Measurements from ENCODE around the gene PRKCH. TPM values are rescaled to one million over a fixed set of nuclear protein-coding genes. Genes with fewer than 3 reads are reported as not detected.
"Not testable (repeated sequence)": the region's sequence is repeated elsewhere in the genome, so short reads cannot be mapped to it uniquely, and the experiment has no call there.

The PRKCH gene
- total and polyA plus RNA-seq, 5 donors from 2014 or later = 194 to 457 (median 201) TPM

DNA sequence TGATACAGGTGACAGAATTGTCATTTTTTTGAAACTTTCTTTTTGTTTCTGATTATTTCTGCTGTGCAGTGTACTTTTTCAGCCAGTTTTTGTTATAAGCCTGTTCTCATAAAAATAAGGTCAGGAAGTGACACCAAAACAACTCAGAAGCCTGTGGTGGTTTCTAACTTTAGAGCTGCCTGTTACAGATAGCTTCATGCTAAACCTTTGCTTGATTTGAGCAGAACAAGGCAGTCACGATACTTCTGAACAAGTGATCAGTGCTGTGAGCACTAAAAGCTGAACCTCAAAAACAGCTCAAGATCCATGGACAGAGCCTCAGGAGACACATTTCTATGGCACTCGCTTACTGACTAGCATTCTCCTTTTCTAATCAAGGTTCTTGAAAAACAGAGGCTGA lies 82.0 kb downstream of the PRKCH start:
- ATAC-seq (ENCODE audit: low read depth in 2 of 2) (peak; percentile 87 to 89), DNase-seq (peak in 2 of 3 donors; percentile 71 to 86)
- Histone ChIP-seq H3K4me1 (ENCODE audit: control insufficient read depth, insufficient read depth, low read length, poor library complexity, severe bottlenecking) (peaks cover 98% of the 10 kb centered on the region), H3K27ac (ENCODE audit: insufficient read depth, low read length, poor library complexity, severe bottlenecking) (peak overlapping the region; percentile 78), H3K27me3 (ENCODE audit: control insufficient read depth, insufficient read depth, low read length) (no peaks in the 10 kb centered on the region), H3K4me3 (ENCODE audit: low read depth, low read length) (peak overlapping the region; percentile 81), H3K9me3 (ENCODE audit: control insufficient read depth in 2 of 2, low read length in 2 of 2) (no peaks in the 10 kb centered on the region), H3K36me3 (ENCODE audit: control insufficient read depth, insufficient read depth, low read length) (peaks cover under 1% of the 10 kb centered on the region)
- peak overlapping the region; percentile 82 to 96 (median 96) for H3K27ac Mint-ChIP-seq
- no peaks in the 10 kb centered on the region for H3K9me3 Mint-ChIP-seq
- peaks cover 51 to 95% (median 78%) of the 10 kb centered on the region in 4 donors for H3K4me1 Mint-ChIP-seq
- H3K36me3 Mint-ChIP-seq = peaks cover 19% of the 10 kb centered on the region
- H3K27me3 Mint-ChIP-seq = no peaks in the 10 kb centered on the region
- peak overlapping the region; percentile 58 to 83 (median 71) for H3K4me3 Mint-ChIP-seq

DNA sequence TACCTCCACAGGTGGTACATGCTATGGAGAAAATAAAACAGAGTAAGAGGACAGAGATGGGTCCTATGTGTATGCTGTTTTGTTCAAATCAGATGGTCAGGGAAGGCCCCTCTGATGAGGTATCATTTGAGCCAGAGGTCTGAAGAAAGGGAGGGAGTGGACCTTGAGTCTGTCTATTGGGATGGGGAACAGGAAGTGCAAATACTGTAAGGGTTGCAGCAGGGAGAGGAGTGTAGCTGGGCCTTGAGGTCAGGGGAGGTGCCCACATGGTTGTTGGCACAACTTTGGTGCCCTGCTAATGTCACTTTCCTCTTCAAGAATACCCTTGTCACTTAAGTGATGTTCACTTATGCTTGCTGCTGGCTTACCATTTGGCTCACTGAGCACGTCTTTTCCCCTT lies 83.3 kb downstream of the PRKCH start:
- DNase-seq (no peak), ATAC-seq (ENCODE audit: low read depth in 2 of 2) (no peak)
- peaks cover 90% of the 10 kb centered on the region for H3K4me1 ChIP-seq (ENCODE audit: control insufficient read depth, insufficient read depth, low read length, poor library complexity, severe bottlenecking)
- no peaks in the 10 kb centered on the region for H3K9me3 ChIP-seq (ENCODE audit: control insufficient read depth in 2 of 2, low read length in 2 of 2)
- peak overlapping the region; percentile 64 for H3K27ac ChIP-seq (ENCODE audit: insufficient read depth, low read length, poor library complexity, severe bottlenecking)
- no peaks in the 10 kb centered on the region for H3K27me3 Mint-ChIP-seq
- peaks cover 44 to 95% (median 77%) of the 10 kb centered on the region in 4 donors for H3K4me1 Mint-ChIP-seq
- H3K36me3 ChIP-seq (ENCODE audit: control insufficient read depth, insufficient read depth, low read length) = no peaks in the 10 kb centered on the region
- peak overlapping the region; percentile 81 for H3K4me3 ChIP-seq (ENCODE audit: low read depth, low read length)
- H3K4me3 Mint-ChIP-seq = peak overlapping the region; percentile 12 to 73 (median 69)
- no peaks in the 10 kb centered on the region for H3K9me3 Mint-ChIP-seq
- H3K27me3 ChIP-seq (ENCODE audit: control insufficient read depth, insufficient read depth, low read length) = no peaks in the 10 kb centered on the region
- H3K36me3 Mint-ChIP-seq = peaks cover 17% of the 10 kb centered on the region
- H3K27ac Mint-ChIP-seq = peak overlapping the region; percentile 82 to 89 (median 83)

DNA sequence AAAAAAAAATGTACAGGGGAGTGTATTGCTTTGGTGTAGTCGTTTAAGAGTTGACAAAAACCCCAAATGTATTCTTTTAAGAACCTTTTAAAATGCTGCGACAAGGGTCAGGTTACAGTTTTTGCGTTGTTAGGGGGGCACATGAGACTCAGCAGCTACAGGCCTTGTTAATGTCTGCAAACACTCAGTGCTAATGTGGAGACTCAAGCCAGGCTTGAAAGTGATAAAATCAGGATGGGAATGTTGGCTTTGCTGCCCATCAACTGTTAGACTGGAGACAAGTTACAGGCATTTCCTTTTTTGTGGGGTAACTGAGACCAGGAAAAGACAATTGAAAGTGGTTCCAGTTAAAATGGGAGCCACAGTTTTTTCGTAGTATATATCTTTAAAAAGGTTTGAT lies 84.8 kb downstream of the PRKCH start:
- peak overlapping the region; percentile 64 for H3K27ac ChIP-seq (ENCODE audit: insufficient read depth, low read length, poor library complexity, severe bottlenecking)
- H3K9me3 Mint-ChIP-seq = no peaks in the 10 kb centered on the region
- H3K27me3 ChIP-seq (ENCODE audit: control insufficient read depth, insufficient read depth, low read length) = no peaks in the 10 kb centered on the region
- peaks cover 33 to 84% (median 69%) of the 10 kb centered on the region in 4 donors for H3K4me1 Mint-ChIP-seq
- DNase-seq (no peak), ATAC-seq (ENCODE audit: low read depth in 2 of 2) (no peak)
- peak overlapping the region; percentile 79 to 96 (median 95) for H3K27ac Mint-ChIP-seq
- peaks cover 9% of the 10 kb centered on the region for H3K36me3 ChIP-seq (ENCODE audit: control insufficient read depth, insufficient read depth, low read length)
- peaks cover 19% of the 10 kb centered on the region for H3K36me3 Mint-ChIP-seq
- H3K4me3 ChIP-seq (ENCODE audit: low read depth, low read length) = peak overlapping the region; percentile 75
- H3K4me1 ChIP-seq (ENCODE audit: control insufficient read depth, insufficient read depth, low read length, poor library complexity, severe bottlenecking) = peaks cover 89% of the 10 kb centered on the region
- peak overlapping the region; percentile 4 to 77 (median 54) for H3K4me3 Mint-ChIP-seq
- no peaks in the 10 kb centered on the region for H3K9me3 ChIP-seq (ENCODE audit: control insufficient read depth in 2 of 2, low read length in 2 of 2)
- no peaks in the 10 kb centered on the region for H3K27me3 Mint-ChIP-seq

DNA sequence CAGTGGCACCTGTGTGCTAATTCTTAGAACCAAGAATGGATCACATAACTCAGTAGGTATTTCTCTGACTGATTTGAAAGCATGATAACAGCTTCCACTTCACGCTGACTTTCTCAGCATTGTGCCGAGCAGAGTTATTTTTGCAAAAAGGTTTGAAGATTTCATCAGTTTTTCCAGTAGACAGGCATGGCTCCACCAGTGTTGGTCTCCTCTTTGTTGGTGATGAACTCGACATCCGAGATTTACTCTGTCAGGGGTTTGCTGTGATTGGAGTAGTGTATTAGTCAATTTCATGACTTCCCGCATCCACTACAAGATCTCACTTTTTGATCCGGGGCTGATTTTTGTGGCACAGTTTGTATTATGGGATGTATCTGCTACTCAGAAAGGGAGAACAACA lies 85.3 kb downstream of the PRKCH start:
- peaks cover 89% of the 10 kb centered on the region for H3K4me1 ChIP-seq (ENCODE audit: control insufficient read depth, insufficient read depth, low read length, poor library complexity, severe bottlenecking)
- no peaks in the 10 kb centered on the region for H3K27me3 Mint-ChIP-seq
- H3K36me3 ChIP-seq (ENCODE audit: control insufficient read depth, insufficient read depth, low read length) = peaks cover 13% of the 10 kb centered on the region
- H3K27me3 ChIP-seq (ENCODE audit: control insufficient read depth, insufficient read depth, low read length) = no peaks in the 10 kb centered on the region
- H3K4me3 Mint-ChIP-seq = peak overlapping the region; percentile 4 to 77 (median 58)
- DNase-seq (peak in 2 of 3 donors; percentile 25 to 72), ATAC-seq (ENCODE audit: low read depth in 2 of 2) (peak; percentile 18 to 44)
- H3K4me3 ChIP-seq (ENCODE audit: low read depth, low read length) = peak overlapping the region; percentile 75
- H3K36me3 Mint-ChIP-seq = peaks cover 19% of the 10 kb centered on the region
- H3K9me3 Mint-ChIP-seq = no peaks in the 10 kb centered on the region
- H3K4me1 Mint-ChIP-seq = peaks cover 32 to 79% (median 64%) of the 10 kb centered on the region in 4 donors
- H3K27ac Mint-ChIP-seq = peak overlapping the region; percentile 79 to 96 (median 95)
- peak overlapping the region; percentile 42 for H3K27ac ChIP-seq (ENCODE audit: insufficient read depth, low read length, poor library complexity, severe bottlenecking)
- H3K9me3 ChIP-seq (ENCODE audit: control insufficient read depth in 2 of 2, low read length in 2 of 2) = no peaks in the 10 kb centered on the region

DNA sequence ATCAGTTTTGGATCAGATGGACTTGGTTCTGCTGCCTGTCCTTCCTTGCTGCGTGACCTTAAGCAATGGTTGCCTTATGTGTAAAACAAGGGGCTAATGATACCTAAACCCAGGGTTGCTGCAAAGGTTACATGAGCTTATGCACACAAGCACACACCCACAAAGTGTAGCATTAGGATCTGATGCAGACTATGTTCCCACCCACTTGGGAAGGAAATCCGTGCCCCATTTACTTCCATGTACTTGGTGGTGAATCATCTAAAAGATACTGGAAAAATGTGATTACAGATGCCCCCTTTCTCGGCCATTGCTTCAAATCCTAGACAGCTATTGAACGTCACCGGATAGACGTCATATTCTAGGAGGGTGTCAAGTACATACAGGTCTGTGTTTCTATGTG lies 87.1 kb downstream of the PRKCH start:
- Histone ChIP-seq H3K9me3 (ENCODE audit: control insufficient read depth in 2 of 2, low read length in 2 of 2) (no peaks in the 10 kb centered on the region), H3K27me3 (ENCODE audit: control insufficient read depth, insufficient read depth, low read length) (no peaks in the 10 kb centered on the region), H3K27ac (ENCODE audit: insufficient read depth, low read length, poor library complexity, severe bottlenecking) (no peak overlapping the region), H3K4me1 (ENCODE audit: control insufficient read depth, insufficient read depth, low read length, poor library complexity, severe bottlenecking) (peaks cover 81% of the 10 kb centered on the region), H3K36me3 (ENCODE audit: control insufficient read depth, insufficient read depth, low read length) (peaks cover 19% of the 10 kb centered on the region), H3K4me3 (ENCODE audit: low read depth, low read length) (peak overlapping the region; percentile 28)
- Mint-ChIP-seq H3K27ac (peak overlapping the region; percentile 70 to 86 (median 85)), H3K27me3 (no peaks in the 10 kb centered on the region), H3K4me3 (peak overlapping the region in 3 of 4 donors; percentile 12 to 55 (median 48)), H3K4me1 (peaks cover 29 to 64% (median 56%) of the 10 kb centered on the region in 4 donors), H3K36me3 (peaks cover 15% of the 10 kb centered on the region), H3K9me3 (no peaks in the 10 kb centered on the region)
- ATAC-seq (ENCODE audit: low read depth in 2 of 2) (no peak), DNase-seq (no peak)

DNA sequence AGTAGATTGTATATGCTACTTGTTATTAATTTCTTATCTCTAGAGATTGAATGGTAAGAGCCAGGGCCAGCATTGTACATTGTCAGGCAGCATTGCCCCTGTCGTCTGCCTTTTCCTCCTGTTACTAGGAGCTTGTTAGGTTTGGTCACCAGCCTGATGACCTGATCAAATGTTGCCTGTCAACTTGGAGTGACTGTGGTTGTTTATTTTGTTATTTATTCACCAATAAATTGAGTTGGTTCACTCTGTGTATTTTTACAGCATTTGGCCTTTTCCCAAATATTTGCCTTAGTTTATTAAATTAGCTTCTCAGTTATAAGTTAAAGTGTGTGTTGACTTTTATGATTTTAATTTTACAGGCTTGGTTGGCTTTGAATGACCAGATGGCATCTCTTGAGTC lies 88.4 kb downstream of the PRKCH start:
- Histone ChIP-seq H3K36me3 (ENCODE audit: control insufficient read depth, insufficient read depth, low read length) (peaks cover 19% of the 10 kb centered on the region), H3K4me3 (ENCODE audit: low read depth, low read length) (no peak overlapping the region), H3K27me3 (ENCODE audit: control insufficient read depth, insufficient read depth, low read length) (no peaks in the 10 kb centered on the region), H3K27ac (ENCODE audit: insufficient read depth, low read length, poor library complexity, severe bottlenecking) (no peak overlapping the region), H3K9me3 (ENCODE audit: control insufficient read depth in 2 of 2, low read length in 2 of 2) (no peaks in the 10 kb centered on the region), H3K4me1 (ENCODE audit: control insufficient read depth, insufficient read depth, low read length, poor library complexity, severe bottlenecking) (peaks cover 78% of the 10 kb centered on the region)
- Mint-ChIP-seq H3K36me3 (peaks cover 11% of the 10 kb centered on the region), H3K4me1 (peaks cover 20 to 53% (median 44%) of the 10 kb centered on the region in 4 donors), H3K27ac (no peak overlapping the region), H3K9me3 (no peaks in the 10 kb centered on the region), H3K27me3 (no peaks in the 10 kb centered on the region), H3K4me3 (no peak overlapping the region)
- no peak for ATAC-seq (ENCODE audit: low read depth in 2 of 2)
- DNase-seq = no peak

DNA sequence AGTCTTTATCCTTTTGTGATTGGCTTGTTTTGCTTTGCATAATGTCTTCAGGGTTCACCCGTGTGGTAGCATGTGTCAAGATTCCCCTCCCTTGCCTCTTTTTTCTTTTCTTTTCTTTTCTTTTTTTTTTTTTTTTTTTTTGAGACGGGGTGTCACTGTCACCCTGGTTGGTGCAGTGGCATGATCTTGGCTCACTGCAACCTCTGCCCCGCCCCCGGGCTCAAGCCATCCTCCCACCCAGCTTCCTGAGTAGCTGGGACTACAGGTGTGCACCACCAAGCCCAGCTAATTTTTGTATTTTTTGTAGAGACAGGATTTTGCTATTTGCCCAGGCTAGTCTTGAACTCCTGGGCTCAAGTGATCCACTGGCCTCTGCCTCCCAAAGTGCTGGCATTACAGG lies 94.6 kb downstream of the PRKCH start:
- peak overlapping the region in 1 of 3 donors; percentile 83 for H3K27ac Mint-ChIP-seq
- peak overlapping the region; percentile 6 for H3K27ac ChIP-seq (ENCODE audit: insufficient read depth, low read length, poor library complexity, severe bottlenecking)
- H3K9me3 Mint-ChIP-seq = not testable (repeated sequence)

DNA sequence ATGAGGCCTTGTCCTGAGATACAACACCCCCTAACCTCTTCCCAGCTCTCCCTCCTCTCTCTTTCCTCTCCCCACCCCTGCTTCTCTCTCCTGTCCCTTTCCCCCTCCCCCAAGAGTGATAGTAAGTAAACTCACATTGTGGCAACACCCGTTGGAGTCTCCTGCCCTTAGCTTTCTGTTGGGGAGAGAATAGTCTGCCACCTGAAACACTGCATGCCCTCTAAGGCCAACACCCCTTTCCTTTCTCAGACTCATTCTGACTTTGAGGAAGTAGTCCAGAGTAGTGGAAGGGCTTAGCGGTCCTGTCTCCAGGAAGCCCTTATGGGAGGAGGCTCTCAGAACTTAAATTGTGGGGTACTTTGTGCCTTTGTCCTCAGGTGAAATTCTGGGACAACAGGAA lies 95.2 kb downstream of the PRKCH start:
- H3K9me3 Mint-ChIP-seq = no peaks in the 10 kb centered on the region
- H3K4me3 ChIP-seq (ENCODE audit: low read depth, low read length) = peak overlapping the region; percentile 59
- H3K4me1 ChIP-seq (ENCODE audit: control insufficient read depth, insufficient read depth, low read length, poor library complexity, severe bottlenecking) = peaks cover 88% of the 10 kb centered on the region
- no peaks in the 10 kb centered on the region for H3K27me3 Mint-ChIP-seq
- H3K36me3 Mint-ChIP-seq = peaks cover under 1% of the 10 kb centered on the region
- H3K27ac Mint-ChIP-seq = peak overlapping the region in 2 of 3 donors; percentile 83 to 92
- H3K36me3 ChIP-seq (ENCODE audit: control insufficient read depth, insufficient read depth, low read length) = peaks cover 7% of the 10 kb centered on the region
- peaks cover 0 to 57% (median 25%) of the 10 kb centered on the region in 4 donors for H3K4me1 Mint-ChIP-seq
- no peaks in the 10 kb centered on the region for H3K27me3 ChIP-seq (ENCODE audit: control insufficient read depth, insufficient read depth, low read length)
- H3K9me3 ChIP-seq (ENCODE audit: control insufficient read depth in 2 of 2, low read length in 2 of 2) = no peaks in the 10 kb centered on the region
- H3K27ac ChIP-seq (ENCODE audit: insufficient read depth, low read length, poor library complexity, severe bottlenecking) = peak overlapping the region; percentile 58
- ATAC-seq (ENCODE audit: low read depth in 2 of 2) (peak in 1 of 2 donors; percentile 23), DNase-seq (peak in 1 of 3 donors; percentile 53)
- H3K4me3 Mint-ChIP-seq = peak overlapping the region in 3 of 4 donors; percentile 50 to 83 (median 57)

More for the DNA sequence above, 94.6 kb downstream of the PRKCH start:
- peak overlapping the region; percentile 59 for H3K4me3 ChIP-seq (ENCODE audit: low read depth, low read length)
- not testable (repeated sequence) for H3K9me3 ChIP-seq (ENCODE audit: control insufficient read depth in 2 of 2, low read length in 2 of 2); H3K36me3 Mint-ChIP-seq; ATAC-seq (ENCODE audit: low read depth in 2 of 2); H3K27me3 ChIP-seq (ENCODE audit: control insufficient read depth, insufficient read depth, low read length); H3K27me3 Mint-ChIP-seq
- peaks cover 88% of the 10 kb centered on the region for H3K4me1 ChIP-seq (ENCODE audit: control insufficient read depth, insufficient read depth, low read length, poor library complexity, severe bottlenecking)
- peak in 1 of 3 donors; percentile 42 for DNase-seq
- H3K36me3 ChIP-seq (ENCODE audit: control insufficient read depth, insufficient read depth, low read length) = peaks cover 13% of the 10 kb centered on the region
- H3K4me1 Mint-ChIP-seq = peaks cover 0 to 53% (median 26%) of the 10 kb centered on the region in 4 donors
- H3K4me3 Mint-ChIP-seq = peak overlapping the region; percentile 16 to 83 (median 54)

Measured in CD4-positive, CD25-positive, alpha-beta regulatory T cell (primary cell).